ENCODE results near the gene GDE1. TPM values are rescaled to one million over a fixed set of nuclear protein-coding genes. Genes with fewer than 3 reads are reported as not detected.

GDE1 gene
- total RNA-seq, 1 donor from 2014 or later = 110 TPM

Other genes starting within 250 kb of the GDE1 start
- not detected for gene CLEC19A, start 236.4 kb downstream of the GDE1 start, total RNA-seq
- not detected for gene TMC5, start 104.2 kb downstream of the GDE1 start, total RNA-seq
- 9.2 TPM for gene CCP110, start 1.8 kb upstream of the GDE1 start, total RNA-seq
- 22.4 TPM for gene VPS35L, start 33.6 kb upstream of the GDE1 start, total RNA-seq
- gene KNOP1, start 196.1 kb upstream of the GDE1 start, total RNA-seq = 9.0 TPM
- 6.5 TPM for gene IQCK, start 196.2 kb upstream of the GDE1 start, total RNA-seq

All from left ventricle myocardium superior (tissue), 1 donor.